ENCODE measurements around the gene ZXDB.
"Not testable (repeated sequence)": the region's sequence is repeated elsewhere in the genome, so short reads cannot be mapped to it uniquely, and the experiment has no call there.

ZXDB gene

GRCh38 chrX:57596516-57596915, 4.7 kb downstream of the ZXDB start:
- FAIRE-seq (no peak), DNase-seq (ENCODE audit: insufficient read length) (no peak)
- TF ChIP-seq TAF1 (IDR thresholded peaks at IDR 0.05; ENCODE audit: borderline replicate concordance, low read depth, low read length) (no peak), POLR2AphosphoS5 (IDR thresholded peaks at IDR 0.05; ENCODE audit: low read depth, low read length) (no peak), POLR2A (IDR thresholded peaks at IDR 0.05; ENCODE audit: low read depth, low read length) (no peak)

- DNase-seq (ENCODE audit: insufficient read length) (no peak), FAIRE-seq (no peak)
- TF ChIP-seq POLR2A (IDR thresholded peaks at IDR 0.05; ENCODE audit: low read depth, low read length) (no peak), POLR2AphosphoS5 (IDR thresholded peaks at IDR 0.05; ENCODE audit: low read depth, low read length) (no peak), TAF1 (IDR thresholded peaks at IDR 0.05; ENCODE audit: borderline replicate concordance, low read depth, low read length) (no peak)
Observed at GRCh38 chrX:57607295-57608187, 15.7 kb downstream of the ZXDB start.

GRCh38 chrX:57613351-57613750, 21.5 kb downstream of the ZXDB start:
- FAIRE-seq; DNase-seq (ENCODE audit: insufficient read length): not testable (repeated sequence)

- not testable (repeated sequence) for DNase-seq (ENCODE audit: insufficient read length); FAIRE-seq
Observed at GRCh38 chrX:57629438-57629837, 37.6 kb downstream of the ZXDB start.

GRCh38 chrX:57640674-57641016, 48.8 kb downstream of the ZXDB start:
- TF ChIP-seq POLR2A (IDR thresholded peaks at IDR 0.05; ENCODE audit: low read depth, low read length) (no peak), POLR2AphosphoS5 (IDR thresholded peaks at IDR 0.05; ENCODE audit: low read depth, low read length) (no peak), TAF1 (IDR thresholded peaks at IDR 0.05; ENCODE audit: borderline replicate concordance, low read depth, low read length) (no peak)
- FAIRE-seq (no peak), DNase-seq (ENCODE audit: insufficient read length) (no peak)

GRCh38 chrX:57641338-57641737, 49.5 kb downstream of the ZXDB start:
- no peak for FAIRE-seq
- DNase-seq (ENCODE audit: insufficient read length) = no peak
- TF ChIP-seq POLR2AphosphoS5 (IDR thresholded peaks at IDR 0.05; ENCODE audit: low read depth, low read length) = no peak
- TF ChIP-seq POLR2A (IDR thresholded peaks at IDR 0.05; ENCODE audit: low read depth, low read length) = no peak
- TF ChIP-seq TAF1 (IDR thresholded peaks at IDR 0.05; ENCODE audit: borderline replicate concordance, low read depth, low read length) = no peak

- DNase-seq (ENCODE audit: insufficient read length) = no peak
- no peak for FAIRE-seq
- TF ChIP-seq POLR2A (IDR thresholded peaks at IDR 0.05; ENCODE audit: low read depth, low read length) = no peak
- TF ChIP-seq POLR2AphosphoS5 (IDR thresholded peaks at IDR 0.05; ENCODE audit: low read depth, low read length) = no peak
- no peak for TF ChIP-seq TAF1 (IDR thresholded peaks at IDR 0.05; ENCODE audit: borderline replicate concordance, low read depth, low read length)
Observed at GRCh38 chrX:57643698-57644097, 51.9 kb downstream of the ZXDB start.

- FAIRE-seq = no peak
- no peak for DNase-seq (ENCODE audit: insufficient read length)
- no peak for TF ChIP-seq POLR2AphosphoS5 (IDR thresholded peaks at IDR 0.05; ENCODE audit: low read depth, low read length)
- TF ChIP-seq POLR2A (IDR thresholded peaks at IDR 0.05; ENCODE audit: low read depth, low read length) = no peak
- TF ChIP-seq TAF1 (IDR thresholded peaks at IDR 0.05; ENCODE audit: borderline replicate concordance, low read depth, low read length) = no peak
Observed at GRCh38 chrX:57647020-57647419, 55.2 kb downstream of the ZXDB start.
